WI38 (cell line): ENCODE data around the gene TNP2.
"Not testable (repeated sequence)": the region's sequence is repeated elsewhere in the genome, so short reads cannot be mapped to it uniquely, and the experiment has no call there.

Experiments used
- H3K4me3 ChIP-seq: 2 replicates; pipeline ENCODE4 v1.5.1; 2011; ENCODE audit warnings: low read depth, mild to moderate bottlenecking, control low read depth, low read length
- TF ChIP-seq, protein P1 (sequence below): IDR thresholded peaks from 2 replicates; pipeline ENCODE4 v1.5.1; 2012; ENCODE audit warnings: low read depth, mild to moderate bottlenecking, control low read depth, low read length

Gene TNP2

GRCh38 chr16:11292076-11292748 is 23.1 kb upstream of the TNP2 start:
- H3K4me3 ChIP-seq, result no peak overlapping the region
- TF ChIP-seq, protein P1, sequence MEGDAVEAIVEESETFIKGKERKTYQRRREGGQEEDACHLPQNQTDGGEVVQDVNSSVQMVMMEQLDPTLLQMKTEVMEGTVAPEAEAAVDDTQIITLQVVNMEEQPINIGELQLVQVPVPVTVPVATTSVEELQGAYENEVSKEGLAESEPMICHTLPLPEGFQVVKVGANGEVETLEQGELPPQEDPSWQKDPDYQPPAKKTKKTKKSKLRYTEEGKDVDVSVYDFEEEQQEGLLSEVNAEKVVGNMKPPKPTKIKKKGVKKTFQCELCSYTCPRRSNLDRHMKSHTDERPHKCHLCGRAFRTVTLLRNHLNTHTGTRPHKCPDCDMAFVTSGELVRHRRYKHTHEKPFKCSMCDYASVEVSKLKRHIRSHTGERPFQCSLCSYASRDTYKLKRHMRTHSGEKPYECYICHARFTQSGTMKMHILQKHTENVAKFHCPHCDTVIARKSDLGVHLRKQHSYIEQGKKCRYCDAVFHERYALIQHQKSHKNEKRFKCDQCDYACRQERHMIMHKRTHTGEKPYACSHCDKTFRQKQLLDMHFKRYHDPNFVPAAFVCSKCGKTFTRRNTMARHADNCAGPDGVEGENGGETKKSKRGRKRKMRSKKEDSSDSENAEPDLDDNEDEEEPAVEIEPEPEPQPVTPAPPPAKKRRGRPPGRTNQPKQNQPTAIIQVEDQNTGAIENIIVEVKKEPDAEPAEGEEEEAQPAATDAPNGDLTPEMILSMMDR, result no peak

DNA sequence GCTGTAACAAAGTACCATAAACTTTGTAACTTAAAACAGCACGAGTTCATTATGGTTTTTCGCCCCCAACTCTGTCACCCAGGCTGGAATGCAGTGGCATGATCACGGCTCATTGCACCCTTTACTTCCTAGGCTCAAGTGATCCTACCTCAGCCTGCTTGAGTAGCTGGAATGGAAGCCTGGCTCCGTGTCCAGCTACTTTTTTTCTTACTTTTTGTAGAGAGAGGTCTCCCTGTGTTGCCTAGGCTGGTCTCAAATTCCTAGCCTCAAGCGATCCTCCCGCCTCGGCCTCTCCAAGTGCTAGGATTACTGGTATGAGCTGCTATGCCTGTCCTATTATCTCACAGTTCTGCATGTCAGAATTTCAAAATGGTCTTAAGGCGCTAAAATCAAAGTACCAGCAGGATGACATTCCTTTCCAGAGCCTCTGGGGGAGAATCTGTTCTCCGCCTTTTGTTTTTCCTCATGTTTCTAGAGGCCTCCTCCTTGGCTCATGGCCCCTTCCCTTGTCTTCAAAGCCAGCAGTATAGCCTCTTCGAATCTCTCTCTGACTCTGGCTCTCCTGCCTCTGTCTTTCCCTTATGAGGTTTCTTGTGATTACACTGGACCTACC is 22.1 kb upstream of the TNP2 start:
- TF ChIP-seq, protein P1, result no peak
- H3K4me3 ChIP-seq, result no peak overlapping the region

DNA sequence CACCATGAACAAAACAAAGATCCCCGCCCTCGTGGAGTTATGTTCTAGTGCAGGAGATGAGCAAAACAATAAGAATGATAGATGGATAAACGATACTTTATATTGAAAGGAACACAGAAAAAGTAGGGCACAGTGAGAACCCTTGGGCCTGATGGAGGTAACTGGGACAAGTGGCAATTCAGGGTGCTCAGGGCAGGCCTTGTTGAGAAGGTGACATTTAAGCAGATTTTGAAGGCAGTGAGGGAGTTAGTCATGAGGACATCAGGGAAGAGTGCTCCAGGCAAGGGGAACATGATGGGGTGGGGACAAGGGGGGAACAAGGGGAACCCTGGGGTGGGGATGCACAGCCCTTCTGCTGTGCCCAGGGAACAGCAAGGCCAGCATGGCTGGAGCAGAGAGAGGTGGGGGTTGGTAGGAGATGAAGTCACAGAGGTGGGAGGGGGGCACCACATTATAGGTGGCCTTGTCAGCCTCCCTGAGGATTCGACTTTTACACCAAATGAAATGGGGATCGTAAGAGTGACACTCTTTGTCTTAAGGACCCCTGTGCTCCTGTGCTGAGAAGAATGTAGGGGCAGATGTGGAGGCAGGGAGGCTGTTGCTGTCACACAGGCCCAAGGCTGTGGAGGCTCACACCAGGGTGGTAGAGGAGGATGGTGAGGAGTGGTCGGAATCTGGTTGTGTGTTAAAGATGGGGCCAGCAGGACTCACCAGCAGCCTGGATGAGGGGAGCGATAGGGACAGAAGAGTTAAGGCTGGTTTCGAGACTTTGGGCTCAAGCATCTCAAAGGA is 21.2 kb upstream of the TNP2 start:
- TF ChIP-seq, protein P1, result no peak
- no peak overlapping the region for H3K4me3 ChIP-seq

DNA sequence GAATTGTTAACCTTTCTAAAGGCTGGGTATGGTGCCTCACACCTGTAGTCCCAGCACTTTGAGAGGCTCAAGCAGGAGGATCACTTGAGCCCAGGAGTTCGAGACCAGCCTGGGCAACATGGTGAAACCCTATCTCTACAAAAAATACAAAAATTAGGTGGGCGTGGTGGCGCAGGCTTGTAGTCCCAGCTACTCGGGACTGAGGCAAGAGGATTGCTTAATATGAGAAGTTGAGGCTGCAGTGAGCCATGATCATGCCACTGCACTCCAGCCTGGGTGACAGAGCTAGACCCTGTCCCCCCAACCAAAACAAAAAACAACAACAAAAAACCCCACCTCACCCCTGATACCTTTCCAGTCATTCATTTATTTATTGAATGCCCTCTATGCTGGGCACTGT is 20.6 kb upstream of the TNP2 start:
- not testable (repeated sequence) for H3K4me3 ChIP-seq

DNA sequence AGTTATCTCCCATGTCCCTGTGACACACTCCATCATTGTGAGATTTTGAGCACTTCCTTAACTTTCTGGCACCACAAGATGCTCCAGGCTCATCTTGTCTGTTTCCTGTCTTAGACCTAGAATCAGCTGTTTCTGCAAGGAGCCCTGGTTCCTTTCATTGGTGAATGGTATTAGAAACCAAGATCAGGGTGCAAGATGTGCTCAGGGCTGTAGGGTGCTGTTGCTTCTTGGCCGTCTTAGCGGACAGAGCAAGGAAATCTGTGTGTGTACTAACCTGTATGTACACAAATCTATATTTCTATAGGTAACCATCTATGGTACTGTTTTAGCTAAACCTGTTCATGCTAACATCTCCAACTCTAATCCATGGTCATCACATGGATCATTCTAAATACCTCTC is 20.1 kb upstream of the TNP2 start:
- no peak overlapping the region for H3K4me3 ChIP-seq
- TF ChIP-seq, protein P1, result no peak

GRCh38 chr16:11285842-11286241 is 16.7 kb upstream of the TNP2 start:
- TF ChIP-seq, protein P1, result no peak
- no peak overlapping the region for H3K4me3 ChIP-seq

GRCh38 chr16:11283820-11284248 is 14.7 kb upstream of the TNP2 start:
- H3K4me3 ChIP-seq, result no peak overlapping the region
- TF ChIP-seq, protein P1, result no peak
